HFF-Myc (cell line): Measurements from ENCODE around the gene NKAIN1.

Experiments
- DNase-seq: peaks from one replicate; pipeline ENCODE4 v3.0.0-alpha.2; 2011; ENCODE audit warnings: low read depth; ENCODE audit errors: extremely low read depth
- H3K4me3 ChIP-seq: replicated peaks from 2 replicates; pipeline ENCODE4 v1.5.1; 2011; ENCODE audit warnings: low read depth, mild to moderate bottlenecking, control low read depth, low read length
- CTCF ChIP-seq: IDR thresholded peaks from 2 replicates; pipeline ENCODE4 v1.5.1; 2012; ENCODE audit warnings: mild to moderate bottlenecking, low read depth, low read length, control low read depth; ENCODE audit errors: missing control alignments

The NKAIN1 gene

GRCh38 chr1:31248276-31248675 lies 8.6 kb upstream of the NKAIN1 start:
- TF ChIP-seq CTCF, result no peak
- DNase-seq, result no peak
- H3K4me3 ChIP-seq, result no peak overlapping the region

DNA sequence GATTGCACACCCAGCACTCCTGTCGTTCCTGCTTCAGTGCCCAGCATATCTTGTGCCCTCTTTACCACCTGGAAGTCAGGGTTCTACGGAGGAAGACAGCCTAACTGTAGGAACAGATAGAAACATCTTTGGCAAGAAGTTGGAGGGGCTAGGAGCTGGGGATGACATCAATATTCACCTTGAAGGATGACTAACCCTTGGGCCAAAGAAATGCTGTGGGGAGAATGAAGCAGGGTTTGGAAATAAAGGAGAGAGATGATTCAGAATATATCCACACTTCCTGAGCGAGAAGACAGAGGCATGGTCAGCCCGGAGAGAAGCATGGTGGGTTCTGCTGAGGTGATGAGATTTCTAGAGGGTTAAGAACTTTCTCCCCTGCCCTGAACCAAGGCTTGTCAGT lies 4.6 kb upstream of the NKAIN1 start:
- no peak for TF ChIP-seq CTCF
- H3K4me3 ChIP-seq, result no peak overlapping the region
- DNase-seq, result no peak

- TF ChIP-seq CTCF, result no peak
- no peak overlapping the region for H3K4me3 ChIP-seq
- no peak for DNase-seq
These were observed 4.0 kb upstream of the NKAIN1 start for GRCh38 chr1:31243501-31244286.

DNA sequence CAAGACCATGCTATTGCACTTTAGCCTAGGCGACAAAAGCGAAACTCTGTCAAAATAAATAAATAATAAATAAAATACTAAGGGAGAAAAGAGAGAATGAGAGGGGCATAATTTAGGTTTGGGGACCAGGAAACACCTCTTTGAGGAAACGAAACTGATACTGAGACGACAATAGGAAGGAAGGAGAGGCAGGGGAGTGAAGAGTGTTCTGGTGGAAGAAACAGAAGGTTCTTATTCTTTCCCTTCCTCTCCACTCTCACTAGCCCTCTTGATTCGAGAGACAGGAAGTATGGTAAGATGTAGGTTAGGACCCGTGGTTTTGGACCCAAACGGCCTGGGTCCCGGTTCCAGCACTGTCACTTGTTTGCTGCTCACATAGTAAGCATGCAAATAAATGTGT lies 1.6 kb upstream of the NKAIN1 start:
- H3K4me3 ChIP-seq, result no peak overlapping the region
- DNase-seq, result no peak
- TF ChIP-seq CTCF, result no peak

DNA sequence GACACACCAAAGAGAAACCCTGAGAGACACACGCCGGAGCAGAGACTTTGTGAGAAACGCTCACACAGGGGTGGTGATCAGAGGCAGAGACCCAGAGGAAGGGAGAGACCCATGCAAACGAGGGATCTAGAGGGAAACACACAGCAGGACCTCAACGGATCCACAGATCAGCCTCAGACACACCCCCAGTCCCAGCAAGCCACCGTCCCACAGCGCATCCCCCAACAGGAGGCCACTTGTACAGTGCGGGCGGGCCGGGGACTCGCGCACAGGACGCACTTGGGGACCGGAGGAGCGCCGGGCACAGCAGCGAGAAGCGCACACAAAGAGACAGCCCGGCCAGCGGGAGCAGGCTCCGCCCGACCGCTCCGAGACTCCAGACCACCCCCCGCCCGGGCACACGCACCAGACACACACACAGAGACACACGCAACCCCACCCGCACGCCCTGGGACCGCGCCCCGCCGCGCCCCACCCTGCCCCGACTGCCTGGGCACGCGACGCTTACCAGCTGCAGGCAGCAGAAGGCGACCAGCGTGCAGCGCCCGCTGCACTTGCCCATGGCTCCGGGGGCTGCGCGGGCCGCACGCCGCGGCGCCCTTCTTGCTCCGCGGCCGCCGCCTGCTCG lies 587 bp downstream of the NKAIN1 start:
- DNase-seq, result no peak
- peak overlapping the region; percentile 34 for H3K4me3 ChIP-seq
- no peak for TF ChIP-seq CTCF

DNA sequence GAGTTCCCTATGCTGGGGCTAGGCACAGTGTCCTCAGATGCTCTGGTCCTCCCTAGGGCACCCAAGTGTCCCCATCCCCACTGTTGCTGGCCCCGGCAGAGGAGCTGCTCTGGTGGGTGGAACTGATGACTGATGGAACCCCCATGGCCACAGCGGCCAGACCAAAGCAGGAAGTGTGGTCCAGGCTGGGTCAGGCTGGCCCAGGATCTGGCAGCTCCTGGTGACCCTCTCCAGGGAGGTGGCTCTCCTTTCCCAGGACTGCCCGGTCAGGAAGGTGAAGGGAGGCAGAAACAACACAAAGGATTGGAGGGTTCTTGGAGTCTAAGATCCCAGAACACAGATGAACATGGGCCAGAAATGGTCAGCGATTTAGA lies 1.1 kb downstream of the NKAIN1 start:
- no peak for DNase-seq
- peak overlapping the region; percentile 34 for H3K4me3 ChIP-seq
- TF ChIP-seq CTCF, result no peak
